ENCODE results near the gene USP15. TPM values are rescaled to one million over a fixed set of nuclear protein-coding genes. Genes with fewer than 3 reads are reported as not detected.

Gene USP15
- total RNA-seq, 3 donors from 2014 or later (not counting 1 experiment from before 2014, with no cell fraction given) = 188 to 251 (median 197) TPM

GRCh38 chr12:62396750-62397149, 136.5 kb downstream of the USP15 start:
- Histone ChIP-seq H3K9me3 (ENCODE audit: control insufficient read depth, insufficient read depth, low read length) (no peaks in the 10 kb centered on the region), H3K36me3 (ENCODE audit: control insufficient read depth, insufficient read depth, low read length) (peaks cover 81% of the 10 kb centered on the region), H3K27me3 (ENCODE audit: control insufficient read depth, insufficient read depth, low read length) (no peaks in the 10 kb centered on the region), H3K4me1 (ENCODE audit: control insufficient read depth, insufficient read depth, low read length) (no peaks in the 10 kb centered on the region), H3K27ac (ENCODE audit: low read length) (no peak overlapping the region), H3K4me3 (ENCODE audit: low read length) (no peak overlapping the region)
- Mint-ChIP-seq H3K36me3 (peaks cover 7% of the 10 kb centered on the region), H3K4me3 (no peak overlapping the region), H3K27me3 (ENCODE audit: low read depth in 2 of 2) (no peaks in the 10 kb centered on the region), H3K9me3 (no peaks in the 10 kb centered on the region), H3K4me1 (peaks cover 0 to 4% of the 10 kb centered on the region in 2 donors), H3K27ac (no peak overlapping the region)
- no peak for DNase-seq
- no peak for TF ChIP-seq CTCF (IDR thresholded peaks at IDR 0.05)
- WGBS (ENCODE audit: insufficient coverage) = 100% methylated on average over 1 of the region's 4 CpGs
- intact Hi-C loops (cut with micrococcal nuclease) = no loop called here
- ATAC-seq = no peak

GRCh38 chr12:62400135-62400534, 139.9 kb downstream of the USP15 start:
- Mint-ChIP-seq H3K36me3 (peaks cover 13% of the 10 kb centered on the region), H3K9me3 (no peaks in the 10 kb centered on the region), H3K27ac (no peak overlapping the region), H3K27me3 (ENCODE audit: low read depth in 2 of 2) (no peaks in the 10 kb centered on the region), H3K4me3 (no peak overlapping the region), H3K4me1 (peaks cover 4 to 5% of the 10 kb centered on the region in 2 donors)
- intact Hi-C loops (cut with micrococcal nuclease) = no loop called here
- peaks cover 77% of the 10 kb centered on the region for H3K36me3 ChIP-seq (ENCODE audit: control insufficient read depth, insufficient read depth, low read length)
- ATAC-seq (no peak), DNase-seq (no peak)
- H3K27ac ChIP-seq (ENCODE audit: low read length) = no peak overlapping the region
- 60% methylated on average over 1 of the region's 2 CpGs for WGBS (ENCODE audit: insufficient coverage)
- H3K4me3 ChIP-seq (ENCODE audit: low read length) = no peak overlapping the region
- no peaks in the 10 kb centered on the region for H3K27me3 ChIP-seq (ENCODE audit: control insufficient read depth, insufficient read depth, low read length)
- no peak for TF ChIP-seq CTCF (IDR thresholded peaks at IDR 0.05)
- no peaks in the 10 kb centered on the region for H3K4me1 ChIP-seq (ENCODE audit: control insufficient read depth, insufficient read depth, low read length)
- no peaks in the 10 kb centered on the region for H3K9me3 ChIP-seq (ENCODE audit: control insufficient read depth, insufficient read depth, low read length)

GRCh38 chr12:62401631-62402030, 141.4 kb downstream of the USP15 start:
- no peak for ATAC-seq
- Histone ChIP-seq H3K4me3 (ENCODE audit: low read length) (no peak overlapping the region), H3K27ac (ENCODE audit: low read length) (no peak overlapping the region), H3K36me3 (ENCODE audit: control insufficient read depth, insufficient read depth, low read length) (peaks cover 66% of the 10 kb centered on the region), H3K4me1 (ENCODE audit: control insufficient read depth, insufficient read depth, low read length) (no peaks in the 10 kb centered on the region), H3K9me3 (ENCODE audit: control insufficient read depth, insufficient read depth, low read length) (no peaks in the 10 kb centered on the region), H3K27me3 (ENCODE audit: control insufficient read depth, insufficient read depth, low read length) (no peaks in the 10 kb centered on the region)
- no peaks in the 10 kb centered on the region for H3K27me3 Mint-ChIP-seq (ENCODE audit: low read depth in 2 of 2)
- no CpG with 5 or more reads among the region's 3 CpGs for WGBS (ENCODE audit: insufficient coverage)
- no peak overlapping the region for H3K4me3 Mint-ChIP-seq
- H3K9me3 Mint-ChIP-seq = no peaks in the 10 kb centered on the region
- intact Hi-C loops (cut with micrococcal nuclease) = no loop called here
- no peak for TF ChIP-seq CTCF (IDR thresholded peaks at IDR 0.05)
- H3K36me3 Mint-ChIP-seq = peaks cover 6% of the 10 kb centered on the region
- no peak for DNase-seq
- H3K4me1 Mint-ChIP-seq = peaks cover 0 to 5% of the 10 kb centered on the region in 2 donors
- peak overlapping the region in 1 of 2 donors; percentile 41 for H3K27ac Mint-ChIP-seq

GRCh38 chr12:62403031-62403430, 142.8 kb downstream of the USP15 start:
- peaks cover 6% of the 10 kb centered on the region for H3K36me3 Mint-ChIP-seq
- Histone ChIP-seq H3K27ac (ENCODE audit: low read length) (no peak overlapping the region), H3K9me3 (ENCODE audit: control insufficient read depth, insufficient read depth, low read length) (no peaks in the 10 kb centered on the region), H3K4me1 (ENCODE audit: control insufficient read depth, insufficient read depth, low read length) (no peaks in the 10 kb centered on the region), H3K4me3 (ENCODE audit: low read length) (no peak overlapping the region), H3K36me3 (ENCODE audit: control insufficient read depth, insufficient read depth, low read length) (peaks cover 63% of the 10 kb centered on the region), H3K27me3 (ENCODE audit: control insufficient read depth, insufficient read depth, low read length) (no peaks in the 10 kb centered on the region)
- no peak for TF ChIP-seq CTCF (IDR thresholded peaks at IDR 0.05)
- ATAC-seq (no peak), DNase-seq (no peak)
- intact Hi-C loops (cut with micrococcal nuclease) = no loop called here
- H3K4me3 Mint-ChIP-seq = no peak overlapping the region
- peaks cover 0 to 5% of the 10 kb centered on the region in 2 donors for H3K4me1 Mint-ChIP-seq
- H3K9me3 Mint-ChIP-seq = no peaks in the 10 kb centered on the region
- H3K27me3 Mint-ChIP-seq (ENCODE audit: low read depth in 2 of 2) = no peaks in the 10 kb centered on the region
- H3K27ac Mint-ChIP-seq = peak overlapping the region; percentile 3 to 8
